Activated CD4-positive, CD25-positive, alpha-beta regulatory T cell treated with anti-CD3 and anti-CD28 coated beads, Interleukin-2, amount 50 U/mL, for 16 hours (primary cell): ENCODE results near the gene ARSG.
"Not testable (repeated sequence)": the region's sequence is repeated elsewhere in the genome, so short reads cannot be mapped to it uniquely, and the experiment has no call there.

ENCODE experiments used
- DNase-seq: peaks from one replicate; pipeline ENCODE4 v3.0.0-alpha.2; 2020; ENCODE audit warnings: low read depth, low spot score

Gene ARSG

DNA sequence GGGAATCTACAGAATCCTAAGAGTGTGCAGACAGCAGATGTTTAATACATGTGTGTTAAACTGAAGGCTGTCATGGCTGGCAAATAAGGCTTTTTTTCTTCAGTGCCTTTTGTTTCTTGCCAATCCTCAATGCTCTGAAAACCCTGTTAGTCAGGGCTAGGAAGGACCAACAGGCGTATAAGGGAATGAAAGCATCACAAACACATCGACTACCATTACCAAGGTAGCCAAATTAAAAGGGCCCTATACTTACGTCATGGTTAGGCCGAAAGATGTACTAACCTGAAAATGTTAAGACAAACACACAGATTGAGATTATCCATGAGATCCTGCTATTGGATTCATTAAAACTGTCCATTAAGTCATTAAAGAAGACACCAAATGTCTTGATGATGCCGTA, 13.5 kb upstream of the ARSG start:
- no peak for DNase-seq

DNA sequence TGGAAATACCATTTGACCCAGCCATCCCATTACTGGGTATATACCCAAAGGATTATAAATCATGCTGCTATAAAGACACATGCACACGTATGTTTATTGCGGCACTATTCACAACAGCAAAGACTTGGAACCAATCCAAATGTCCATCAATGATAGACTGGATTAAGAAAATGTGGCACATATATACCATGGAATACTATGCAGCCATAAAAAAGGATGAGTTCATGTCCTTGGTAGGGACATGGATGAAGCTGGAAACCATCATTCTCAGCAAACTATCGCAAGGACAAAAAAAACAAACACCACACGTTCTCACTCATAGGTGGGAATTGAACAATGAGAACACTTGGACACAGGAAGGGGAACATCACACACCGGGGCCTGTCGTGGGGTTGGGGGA, 9.3 kb upstream of the ARSG start:
- not testable (repeated sequence) for DNase-seq

DNA sequence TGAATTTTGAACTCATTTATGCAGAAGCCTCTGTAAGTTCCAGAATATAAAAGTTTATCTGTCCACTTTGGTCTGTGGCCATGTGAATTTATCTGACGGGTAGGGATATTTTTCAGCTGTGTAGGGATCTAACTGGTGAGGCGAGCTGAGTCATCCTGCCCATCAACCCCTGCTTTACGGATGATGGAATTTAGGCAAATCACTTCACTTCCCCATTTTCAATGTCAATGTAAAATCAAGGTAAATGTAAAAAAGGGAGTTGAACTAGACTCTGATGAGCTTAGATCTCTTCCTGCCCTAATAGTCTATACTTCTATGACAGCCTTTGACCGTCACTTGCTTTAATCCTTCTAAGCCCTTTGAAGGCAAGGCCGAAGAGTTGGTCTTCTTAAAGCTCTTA, 2.9 kb upstream of the ARSG start:
- DNase-seq = no peak

DNA sequence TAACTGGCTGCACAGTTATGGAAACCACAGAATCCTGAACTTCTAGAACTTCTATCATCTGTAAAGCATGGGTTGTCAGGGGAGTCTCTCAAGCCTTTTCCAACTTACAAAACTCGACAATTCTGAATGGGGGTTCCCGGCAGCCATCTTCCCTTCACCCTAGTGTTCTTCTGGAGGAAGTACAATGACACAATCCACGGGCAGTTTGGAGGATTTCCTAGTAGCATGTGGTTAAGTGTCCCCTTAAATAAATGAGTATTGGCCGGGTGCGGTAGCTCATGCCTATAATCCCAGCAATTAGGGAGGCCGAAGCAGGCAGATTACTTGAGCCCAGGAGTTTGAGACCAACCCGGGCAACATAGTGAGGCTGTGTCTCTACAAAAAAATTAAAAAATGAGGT, 2.5 kb upstream of the ARSG start:
- DNase-seq = no peak

DNA sequence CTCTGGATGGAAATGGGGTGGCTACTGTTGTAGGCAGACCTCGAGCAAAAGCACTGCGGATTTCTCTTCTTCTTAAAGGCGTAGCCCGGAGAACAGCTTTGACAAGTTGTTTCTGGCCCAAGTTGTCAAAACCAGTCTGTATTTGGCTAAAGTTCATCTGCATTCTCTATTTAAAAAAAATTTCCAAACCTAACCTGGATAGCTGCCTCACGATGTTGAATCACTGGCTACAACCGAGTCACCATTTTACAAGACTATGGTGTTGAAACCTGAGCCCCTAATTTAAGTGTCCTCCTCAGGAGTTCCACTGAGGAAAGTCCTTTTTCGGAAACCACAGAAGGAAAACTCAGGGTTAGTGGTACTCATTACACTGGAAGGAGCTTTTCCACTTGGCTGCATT, 1.8 kb upstream of the ARSG start:
- DNase-seq = no peak

DNA sequence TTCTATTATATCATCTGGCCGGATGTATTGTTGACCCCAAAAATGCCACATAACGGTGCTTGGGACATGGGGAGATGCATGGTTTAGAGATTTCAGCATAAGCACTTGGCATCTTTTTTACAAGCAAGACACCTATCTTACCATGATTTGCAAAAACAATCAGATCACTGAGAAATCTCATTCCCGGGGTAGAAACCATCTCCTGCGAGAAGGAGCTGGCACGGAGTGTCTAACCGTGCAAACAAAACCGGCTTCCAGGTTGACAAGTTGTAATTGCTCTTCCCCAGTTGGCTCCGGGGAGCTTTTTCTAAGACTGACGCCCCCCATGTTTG, 1.4 kb upstream of the ARSG start:
- no peak for DNase-seq

DNA sequence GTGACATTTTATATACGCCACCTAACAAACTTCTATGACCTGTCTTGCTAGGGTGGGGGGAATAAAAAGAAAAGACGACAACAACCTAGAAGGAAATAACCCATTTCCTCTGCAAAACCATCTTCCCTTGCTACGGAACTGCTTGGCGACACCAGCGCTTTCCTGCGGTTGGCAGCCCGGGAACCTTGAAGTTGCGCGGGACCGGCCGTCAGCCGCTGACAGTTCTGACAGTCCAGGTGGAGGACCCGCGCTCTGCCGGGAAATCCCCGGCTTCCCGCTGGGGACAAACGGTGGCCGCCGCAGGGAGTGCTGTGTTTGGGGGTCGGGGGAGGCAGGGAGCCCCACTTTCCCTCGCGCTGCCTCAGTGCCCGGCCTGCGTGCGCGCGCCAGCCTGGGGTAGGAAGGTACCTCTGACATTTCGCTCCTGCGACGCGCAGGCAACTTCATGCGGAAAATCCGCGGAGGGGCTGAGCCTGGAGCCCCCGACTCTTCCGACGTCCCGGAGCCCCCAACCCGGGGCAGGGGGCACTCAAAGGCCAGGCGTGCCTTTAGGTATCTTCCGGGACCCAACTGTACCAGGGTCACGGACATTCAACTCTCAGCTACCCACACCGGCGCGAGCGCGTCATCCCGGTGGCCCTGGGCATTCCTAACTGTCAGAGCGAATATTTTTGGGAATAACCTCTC, 884 bp upstream of the ARSG start:
- no peak for DNase-seq

DNA sequence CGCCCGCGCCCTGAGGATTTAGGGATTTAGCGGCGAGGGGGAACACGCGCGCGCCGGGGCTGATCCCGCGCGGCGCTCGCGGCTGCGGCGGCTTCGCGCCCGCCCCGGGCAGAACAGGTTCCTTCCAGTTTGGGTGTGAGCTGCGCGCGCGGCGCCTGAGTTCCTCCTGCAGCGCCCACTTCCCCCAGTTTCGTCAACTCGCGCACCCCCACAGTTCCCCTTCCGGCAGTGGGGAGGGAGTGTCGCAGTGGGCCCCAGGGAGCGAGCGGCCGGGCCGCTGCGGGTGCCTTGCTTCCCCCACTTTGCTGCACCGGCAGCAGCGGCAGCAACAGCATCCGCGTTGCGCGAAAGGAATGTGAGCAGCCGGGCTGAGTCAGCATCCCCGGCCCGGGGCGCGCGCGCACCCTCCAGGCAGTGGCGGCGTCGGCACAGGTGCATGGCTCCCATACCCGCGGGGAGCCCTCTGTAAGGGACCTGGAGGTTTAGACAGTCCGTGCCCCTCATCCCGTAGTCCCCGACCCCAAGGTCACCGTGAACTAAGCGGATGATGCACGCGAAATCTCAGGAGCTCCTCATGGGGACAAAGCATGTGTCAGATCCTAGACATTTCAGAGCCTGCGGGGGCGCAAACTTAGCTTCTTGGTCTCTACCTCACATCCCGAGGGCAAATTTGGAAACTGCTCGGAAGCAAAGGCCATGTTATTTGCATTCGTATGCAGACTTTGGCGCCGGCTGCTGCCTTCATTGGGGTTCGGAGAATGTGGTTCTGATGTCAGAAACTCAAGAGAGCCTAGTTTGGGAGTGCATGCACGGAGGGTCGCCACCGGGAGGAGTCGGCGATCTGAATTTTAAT, 767 bp downstream of the ARSG start:
- peak; percentile 84 for DNase-seq

DNA sequence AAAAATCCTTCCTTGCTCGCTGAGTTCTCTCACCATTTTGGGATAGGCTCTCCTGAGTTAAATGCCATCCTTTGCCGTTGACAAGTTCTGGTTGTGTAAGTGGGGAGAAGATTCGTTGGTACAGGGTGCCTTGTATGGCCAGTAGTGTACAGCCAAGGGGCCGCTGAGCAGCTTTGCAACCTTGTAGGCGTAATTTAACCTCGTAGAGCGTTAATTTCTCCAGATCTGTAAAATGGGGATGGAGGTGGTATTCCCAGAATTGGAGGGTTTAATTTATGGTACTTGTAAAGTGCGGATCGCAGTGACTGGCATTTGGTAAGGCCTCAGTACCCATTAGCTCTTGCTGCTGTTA, 1.4 kb downstream of the ARSG start:
- no peak for DNase-seq

DNA sequence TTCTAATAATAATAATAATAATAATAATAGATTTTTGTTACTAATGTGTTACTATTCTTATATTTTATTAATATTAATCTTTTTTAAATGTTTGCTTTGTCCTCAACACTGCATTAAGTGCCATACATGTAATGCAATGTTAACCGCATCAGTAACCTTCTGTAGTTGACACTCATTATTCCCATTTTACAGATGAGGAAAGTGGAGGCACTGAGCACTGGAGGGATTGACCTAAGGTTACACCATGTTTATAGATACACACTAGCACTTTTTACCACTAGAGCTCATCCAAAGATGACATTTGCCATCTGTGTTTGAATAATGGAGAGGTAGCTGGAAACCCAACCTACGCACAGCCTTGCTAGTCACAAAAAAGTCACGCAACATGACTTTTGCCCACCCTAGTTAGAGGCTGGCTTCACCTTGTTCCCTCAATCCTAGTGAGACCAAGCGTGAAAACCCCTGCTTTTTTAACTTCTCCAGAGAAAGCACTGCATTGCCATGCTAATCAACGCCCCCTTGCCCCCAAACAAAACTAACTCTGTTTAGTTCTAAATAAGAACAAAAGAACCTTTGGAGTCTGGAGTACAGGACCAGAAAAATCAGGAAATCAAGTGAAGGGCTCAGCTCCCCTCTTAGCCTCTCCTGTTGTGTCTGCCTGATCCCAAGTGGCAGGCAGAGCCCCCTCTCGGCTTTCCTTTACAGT, 2.3 kb downstream of the ARSG start:
- no peak for DNase-seq

DNA sequence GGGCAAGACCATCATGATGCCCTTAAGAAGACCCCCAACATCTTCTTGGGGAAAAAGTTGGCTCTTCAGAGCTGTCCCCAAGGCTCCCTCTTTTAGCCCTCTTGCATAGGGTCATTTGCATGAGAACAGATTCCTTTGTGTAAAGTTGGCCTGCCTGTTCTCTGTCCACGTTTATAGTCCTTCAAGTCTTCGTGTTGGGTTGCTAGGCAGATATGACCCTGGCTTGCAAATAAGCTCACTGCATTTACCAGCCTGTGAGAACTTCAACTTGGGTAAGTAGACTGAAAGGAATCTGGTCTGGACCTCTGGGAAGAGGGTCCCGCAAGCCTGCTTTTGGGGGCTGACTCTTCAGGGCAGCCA, 2.9 kb downstream of the ARSG start:
- no peak for DNase-seq

DNA sequence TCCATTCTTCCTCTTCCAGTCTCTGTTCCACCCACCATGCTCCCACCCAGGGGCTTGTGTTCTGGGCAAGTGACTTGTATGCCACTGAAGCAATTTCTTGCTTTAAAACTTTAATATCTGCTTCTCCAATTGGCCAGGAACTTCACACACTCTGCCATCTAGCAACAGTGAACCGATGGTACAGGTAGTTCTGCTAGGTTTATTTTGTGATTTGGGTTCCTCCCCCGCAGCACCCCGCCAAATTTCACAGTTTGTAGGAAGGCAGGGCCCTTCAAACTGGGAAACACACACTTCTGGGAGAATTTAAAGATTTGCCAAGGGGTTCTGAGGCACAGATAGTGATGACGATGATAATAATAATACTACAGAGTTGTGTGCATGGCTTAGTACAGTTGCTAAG, 3.3 kb downstream of the ARSG start:
- no peak for DNase-seq

DNA sequence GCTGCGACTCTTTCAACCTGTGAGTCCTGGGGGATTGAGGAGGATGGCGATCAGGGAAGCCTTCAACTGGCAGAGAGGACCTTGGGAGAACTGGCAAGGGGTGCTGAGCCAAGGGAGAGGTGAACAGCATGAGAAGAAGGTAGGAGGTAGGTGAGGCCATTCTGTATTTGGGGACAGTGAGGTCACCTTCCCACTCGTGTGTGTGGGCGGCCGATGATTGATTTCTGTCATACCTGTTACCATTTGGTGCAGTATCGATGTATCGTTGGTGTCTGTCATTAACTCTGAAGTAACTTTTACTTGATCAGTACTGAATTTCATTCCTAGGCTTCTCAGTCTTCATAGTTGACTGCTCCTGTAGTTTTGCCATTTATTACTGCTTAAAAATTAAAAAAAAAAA, 3.8 kb downstream of the ARSG start:
- no peak for DNase-seq

DNA sequence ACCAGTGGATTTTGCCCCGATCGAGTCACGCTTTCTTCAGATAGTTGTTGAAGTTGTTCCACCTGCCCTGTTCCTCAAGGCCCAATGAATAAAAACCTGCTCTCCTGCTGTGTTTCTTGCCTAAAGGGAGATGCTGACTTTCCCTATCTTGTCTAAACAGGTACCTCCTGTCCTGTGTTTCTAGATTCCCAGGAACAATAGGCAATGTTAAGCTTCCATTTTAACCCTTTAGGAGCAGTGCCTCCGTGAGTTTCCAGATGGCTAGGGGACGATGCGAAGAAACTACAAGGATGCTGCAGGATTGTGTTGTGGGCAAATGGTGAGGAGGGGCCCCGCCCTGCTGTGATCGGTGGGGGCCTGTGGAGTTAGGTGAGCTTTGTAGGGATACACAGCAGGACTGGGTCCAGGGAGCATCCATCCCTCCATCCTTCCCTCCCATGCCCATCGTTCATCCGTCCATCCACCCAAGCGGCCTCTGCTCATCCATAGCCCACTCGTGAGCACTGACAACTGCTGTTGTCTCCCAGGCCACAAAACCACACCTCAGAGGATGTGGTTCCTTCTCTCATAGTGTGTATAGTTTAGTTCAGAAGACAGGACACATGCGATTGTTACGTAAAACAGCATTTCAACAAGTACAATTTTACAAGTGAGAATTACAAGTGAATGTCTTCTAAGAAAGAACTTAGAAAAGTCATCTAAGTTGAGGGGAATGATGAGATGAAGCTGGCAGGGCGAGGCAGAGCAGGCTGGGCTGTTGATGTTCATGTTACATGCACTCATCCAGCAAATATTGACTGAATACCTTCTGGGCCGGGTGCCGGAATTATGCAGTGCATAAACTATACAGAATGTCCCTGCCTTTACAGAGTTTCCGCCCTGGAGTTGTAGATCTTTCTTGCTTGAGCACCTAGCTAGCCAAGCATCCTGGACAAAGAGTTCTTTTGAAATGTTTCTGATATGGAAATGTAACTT, 5.2 kb downstream of the ARSG start:
- DNase-seq = peak; percentile 45

DNA sequence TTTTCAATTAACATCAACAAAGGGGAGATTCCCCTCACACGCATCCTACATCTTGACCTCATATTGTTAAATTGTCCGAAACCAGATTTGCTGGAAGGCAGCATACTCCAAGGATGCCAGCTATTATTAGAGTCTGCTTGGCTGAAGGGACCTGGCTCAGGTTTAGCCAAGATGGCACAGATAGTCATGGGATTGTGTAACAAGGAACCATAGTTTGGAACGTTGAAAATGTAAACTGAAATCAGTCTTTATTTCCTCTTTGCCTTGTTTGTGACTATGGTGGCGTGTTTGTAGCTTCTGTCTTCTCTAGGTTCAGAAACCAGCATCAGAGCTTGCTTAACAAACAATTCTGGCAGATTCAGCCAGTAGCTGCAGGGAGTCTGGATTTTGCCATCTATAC, 5.9 kb downstream of the ARSG start:
- DNase-seq = no peak

DNA sequence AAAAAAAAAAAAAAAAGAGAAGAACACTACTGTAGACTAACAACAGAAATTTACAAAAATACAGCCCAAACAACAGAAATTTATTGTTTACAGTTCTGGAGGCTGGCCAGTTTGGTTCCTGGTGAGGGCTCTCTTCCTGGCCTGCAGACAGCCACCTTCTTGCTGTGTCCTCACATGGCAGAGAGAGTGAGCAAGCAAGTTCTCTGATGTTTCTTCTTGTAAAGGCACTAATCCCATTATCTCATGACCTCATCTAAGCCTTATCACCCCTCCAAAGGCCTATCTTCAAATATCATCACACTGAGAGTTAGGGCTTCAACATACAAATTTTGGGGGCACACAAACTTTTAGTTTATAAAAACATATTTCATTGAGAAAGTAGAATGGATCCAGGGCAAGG, 7.3 kb downstream of the ARSG start:
- no peak for DNase-seq

DNA sequence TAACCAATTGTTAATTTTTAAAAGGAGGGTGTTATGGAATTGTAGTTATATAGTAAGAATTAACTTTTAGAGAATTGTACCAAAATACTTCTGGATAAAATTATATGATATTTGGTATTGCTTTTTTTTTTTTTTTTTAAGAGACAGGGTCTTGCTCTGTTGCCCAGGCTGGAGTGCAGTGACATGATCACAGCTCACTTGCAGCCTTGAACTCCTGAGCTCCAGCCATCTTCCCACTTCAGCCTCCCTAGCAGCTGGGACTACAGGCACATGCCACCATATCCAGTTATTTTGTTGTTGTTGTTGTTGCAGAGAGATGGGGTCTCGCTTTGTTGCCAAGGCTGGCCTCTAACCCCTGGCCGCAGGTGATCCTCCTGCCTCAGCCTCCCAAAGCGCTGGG, 8.5 kb downstream of the ARSG start:
- no peak for DNase-seq

DNA sequence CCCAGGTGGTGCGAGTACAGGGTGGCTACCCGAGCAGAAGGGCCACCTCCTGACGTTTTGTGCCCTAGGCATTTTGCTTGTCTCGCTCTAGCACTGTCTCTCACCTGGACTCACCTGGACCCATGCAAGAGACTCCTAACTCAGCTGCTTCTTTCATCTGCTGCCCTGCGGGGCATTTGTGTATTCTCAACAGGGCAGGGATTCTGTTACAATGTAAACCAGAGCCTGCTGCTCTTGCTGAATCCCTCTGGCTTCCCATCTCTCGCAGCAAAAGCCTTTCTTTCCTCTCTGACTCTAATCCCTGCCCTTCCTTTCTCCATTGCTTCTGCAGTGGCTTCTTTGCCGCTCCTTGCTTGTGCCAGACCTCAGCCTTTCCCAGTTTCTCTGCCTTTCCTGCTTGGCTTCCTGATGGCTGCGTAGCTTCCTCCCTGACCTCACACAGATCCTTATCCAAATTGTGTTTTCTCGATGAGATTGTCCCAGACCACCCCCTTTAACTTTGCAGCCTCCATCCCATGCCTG, 10.2 kb downstream of the ARSG start:
- no peak for DNase-seq

DNA sequence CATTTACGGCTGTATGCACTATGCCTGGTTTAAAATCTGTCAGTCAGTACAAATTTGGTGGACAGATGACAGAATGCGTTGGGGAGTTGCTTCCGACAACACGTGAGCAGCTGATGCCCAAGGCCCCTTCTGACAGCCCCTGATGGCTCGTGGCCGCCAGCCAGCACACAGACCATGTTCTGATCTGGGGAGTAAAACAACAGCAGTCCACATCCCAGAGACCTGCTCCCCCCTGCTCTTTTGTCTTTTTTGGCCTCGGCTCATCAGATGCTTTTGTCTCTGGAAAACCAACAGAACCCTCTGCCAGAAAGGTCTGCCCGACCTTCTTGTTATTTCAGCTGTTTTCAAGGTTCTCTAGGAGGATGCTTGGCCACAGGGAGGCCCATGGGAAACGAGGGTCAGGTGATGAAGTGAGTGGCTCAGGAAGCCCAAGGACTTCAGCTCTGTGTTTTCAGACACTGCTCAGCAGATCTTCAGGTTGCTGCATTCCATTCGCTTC, 10.8 kb downstream of the ARSG start:
- no peak for DNase-seq

DNA sequence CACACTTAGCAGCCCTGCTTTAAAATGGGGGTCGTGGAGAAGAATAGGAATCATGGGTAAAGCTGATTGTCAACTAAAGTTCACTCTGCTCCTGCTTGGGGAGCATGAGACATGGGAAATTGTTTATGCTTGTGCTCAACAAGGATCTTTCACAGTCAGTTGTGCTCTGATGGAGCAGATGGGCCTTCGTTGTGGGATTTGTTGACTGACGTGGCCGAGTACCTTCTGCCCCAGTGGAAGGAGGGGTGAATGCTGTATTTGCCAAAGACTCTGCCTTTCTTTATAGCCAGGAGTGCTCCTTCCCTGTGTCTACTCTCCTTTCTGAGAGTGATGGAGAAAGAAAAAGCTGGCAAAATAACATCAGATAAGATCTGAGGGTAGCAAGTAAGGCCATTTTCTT, 11.4 kb downstream of the ARSG start:
- no peak for DNase-seq

DNA sequence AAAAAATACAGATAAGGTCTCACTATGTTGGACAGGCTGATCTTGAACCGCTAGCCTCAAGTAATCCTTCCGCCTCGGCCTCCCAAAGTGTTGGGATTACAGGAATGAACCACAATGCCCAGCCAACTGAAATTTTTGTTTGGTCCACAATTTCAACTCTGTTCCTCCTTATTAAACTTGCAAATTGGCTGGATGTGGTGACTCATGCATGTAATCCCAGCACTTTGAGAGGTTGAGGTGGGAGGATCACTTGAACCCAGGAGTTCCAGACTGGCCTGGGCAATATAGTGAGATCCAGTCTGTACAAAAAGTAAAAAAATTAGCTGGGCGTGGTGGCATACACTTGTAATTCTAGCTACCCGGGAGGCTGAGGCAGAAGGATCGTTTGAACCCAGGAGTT, 13.4 kb downstream of the ARSG start:
- DNase-seq = no peak
